A549 (cell line): Measurements from ENCODE around the gene OR4D10. TPM values are rescaled to one million over a fixed set of nuclear protein-coding genes. Genes with fewer than 3 reads are reported as not detected.
"Not testable (repeated sequence)": the region's sequence is repeated elsewhere in the genome, so short reads cannot be mapped to it uniquely, and the experiment has no call there.

Experiments
- ATAC-seq, 2 experiments: fragments of 200-7000 bp in 1 of 2; fragments of >200 bp in 1 of 2; cut with Nextera tagmentation in 1 of 2; cut with Tn5 transposase in 1 of 2; 3 replicates each; pipeline versions ENCODE4 v1.8.0 to v1.9.1; 2018 to 2020; ENCODE audit warnings: mild to moderate bottlenecking in 1 of 2, moderate library complexity in 1 of 2
- CTCF ChIA-PET: fragments of 300-600 bp; sonication (Branson Sonifier 250); formaldehyde crosslinking; extraction: SDS; loops from one replicate; lab custom pipeline; 2021; ENCODE audit warnings: antibody characterized with exemption, inconsistent platforms; lab: Yijun Ruan, JAX
- POLR2A ChIA-PET: fragments of 350-600 bp; formaldehyde crosslinking; extraction: SDS; loops from one replicate; lab custom pipeline; 2021; ENCODE audit warnings: antibody characterized with exemption, inconsistent platforms; lab: Yijun Ruan, JAX
- DNase-seq, 2 experiments: peaks; one replicate each; pipeline versions ENCODE4 v3.0.0 to v3.0.0-alpha.2; 2011 to 2016; ENCODE audit warnings: low read depth in 1 of 2, low spot score in 1 of 2
- FAIRE-seq: peaks from 2 replicates; lab custom pipeline; 2011; peaks lifted over from hg19 to GRCh38; lab: Jason Lieb, UNC
- H3K27ac ChIP-seq, 2 experiments: fragments of >200 bp; sonication (Bioruptor Twin); formaldehyde crosslinking; 3 replicates each; pipeline ENCODE4 v1.5.1; 2016 to 2017
- H3K4me1 ChIP-seq: fragments of >200 bp; sonication (Bioruptor Twin); formaldehyde crosslinking; 3 replicates; pipeline ENCODE4 v1.6.1; 2016
- H3K4me2 ChIP-seq: fragments of >200 bp; sonication (Bioruptor Twin); formaldehyde crosslinking; 3 replicates; pipeline ENCODE4 v1.6.1; 2016
- H3K4me3 ChIP-seq: fragments of >200 bp; sonication (Bioruptor Twin); formaldehyde crosslinking; 3 replicates; pipeline ENCODE4 v1.5.1; 2016
- H3K9me3 ChIP-seq: fragments of >200 bp; sonication (Bioruptor Twin); formaldehyde crosslinking; 3 replicates; pipeline ENCODE4 v1.6.1; 2016
- BHLHE40 ChIP-seq: IDR thresholded peaks from 2 replicates; pipeline ENCODE4 v1.6.1; 2012; ENCODE audit warnings: low read depth, low read length, inconsistent platforms
- CBX8 ChIP-seq: fragments of 200-600 bp; sonication (generic); IDR thresholded peaks from 2 replicates; pipeline ENCODE4 v1.6.1; 2016
- CEBPB ChIP-seq, 2 experiments: fragments of >200 bp in 1 of 2; sonication (Bioruptor Twin) in 1 of 2; formaldehyde crosslinking in 1 of 2; IDR thresholded peaks; 2 replicates each; pipeline ENCODE4 v1.6.1; 2012 to 2016
- CTCF ChIP-seq: fragments of >200 bp; sonication (Bioruptor Twin); formaldehyde crosslinking; IDR thresholded peaks from 3 replicates; pipeline ENCODE4 v1.5.1; 2016
- EHMT2 ChIP-seq: fragments of 200-600 bp; sonication (generic); IDR thresholded peaks from 2 replicates; pipeline ENCODE4 v1.6.1; 2016; ENCODE audit warnings: antibody characterized with exemption, low read depth, mild to moderate bottlenecking, moderate library complexity
- EP300 ChIP-seq, 2 experiments: fragments of >200 bp; sonication (Bioruptor Twin); formaldehyde crosslinking; IDR thresholded peaks; 2 replicates in 1 of 2; 3 replicates in 1 of 2; pipeline ENCODE4 v1.6.1; 2016 to 2017
- HDAC2 ChIP-seq: fragments of 200-600 bp; sonication (generic); IDR thresholded peaks from 2 replicates; pipeline ENCODE4 v1.6.1; 2016
- HEYL ChIP-seq: fragments of 250-450 bp; sonication (Bioruptor Pico); IDR thresholded peaks from 2 replicates; pipeline ENCODE4 v1.8.0; 2021; ENCODE audit warnings: mild to moderate bottlenecking, moderate library complexity
- HOXB5 ChIP-seq: fragments of 250-450 bp; sonication (Bioruptor Pico); IDR thresholded peaks from 2 replicates; pipeline ENCODE4 v1.5.0; 2020; ENCODE audit warnings: mild to moderate bottlenecking, moderate library complexity
- KDM1A ChIP-seq: fragments of 200-600 bp; sonication (generic); IDR thresholded peaks from 2 replicates; pipeline ENCODE4 v1.6.1; 2016; ENCODE audit warnings: low read depth, mild to moderate bottlenecking
- KDM5A ChIP-seq: fragments of 200-600 bp; sonication (generic); IDR thresholded peaks from 2 replicates; pipeline ENCODE4 v1.6.1; 2016; ENCODE audit warnings: antibody characterized with exemption, mild to moderate bottlenecking
- NFE2L2 ChIP-seq: fragments of 150-350 bp; conservative IDR thresholded peaks from 2 replicates; pipeline ENCODE4 v1.6.1; 2014; ENCODE audit warnings: low read length
- NPAS2 ChIP-seq: fragments of 250-450 bp; sonication (Bioruptor Pico); IDR thresholded peaks from 2 replicates; pipeline ENCODE4 v1.8.0; 2022; ENCODE audit warnings: mild to moderate bottlenecking, moderate library complexity, borderline replicate concordance
- NR3C1 ChIP-seq: fragments of >200 bp; sonication (Bioruptor Twin); formaldehyde crosslinking; IDR thresholded peaks from 3 replicates; pipeline ENCODE4 v1.6.1; 2017
- PHF8 ChIP-seq: fragments of 200-600 bp; sonication (generic); IDR thresholded peaks from 2 replicates; pipeline ENCODE4 v1.6.1; 2016; ENCODE audit warnings: low read depth, mild to moderate bottlenecking, antibody characterized with exemption, moderate library complexity, borderline replicate concordance
- POLR2A ChIP-seq: IDR thresholded peaks from 2 replicates; pipeline ENCODE4 v1.6.1; 2012; ENCODE audit warnings: mild to moderate bottlenecking, low read length
- POLR2AphosphoS2 ChIP-seq: conservative IDR thresholded peaks from 2 replicates; pipeline ENCODE4 v1.6.1; 2012; ENCODE audit warnings: low read length, improper control_type of control experiment, inconsistent platforms
- RAD21 ChIP-seq, 2 experiments: fragments of >200 bp in 1 of 2; sonication (Bioruptor Twin) in 1 of 2; formaldehyde crosslinking in 1 of 2; IDR thresholded peaks in 1 of 2; conservative IDR thresholded peaks in 1 of 2; 2 replicates in 1 of 2; 3 replicates in 1 of 2; pipeline ENCODE4 v1.6.1; 2012 to 2018; ENCODE audit warnings: inconsistent platforms in 1 of 2
- RARB ChIP-seq: fragments of 250-450 bp; sonication (Bioruptor Pico); IDR thresholded peaks from 2 replicates; pipeline ENCODE4 v1.8.0; 2021; ENCODE audit warnings: mild to moderate bottlenecking, moderate library complexity
- RNF2 ChIP-seq: fragments of 200-600 bp; sonication (generic); IDR thresholded peaks from 2 replicates; pipeline ENCODE4 v1.6.1; 2016; ENCODE audit warnings: low read depth, mild to moderate bottlenecking, antibody characterized with exemption, moderate library complexity, borderline replicate concordance
- SMC3 ChIP-seq: fragments of >200 bp; sonication (Bioruptor Twin); formaldehyde crosslinking; IDR thresholded peaks from 3 replicates; pipeline ENCODE4 v1.6.1; 2018; ENCODE audit warnings: inconsistent platforms
- TFCP2L1 ChIP-seq: fragments of 250-450 bp; sonication (Bioruptor Pico); IDR thresholded peaks from 2 replicates; pipeline ENCODE4 v1.5.0; 2021; ENCODE audit warnings: mild to moderate bottlenecking
- USF2 ChIP-seq: fragments of 450-650 bp; IDR thresholded peaks from 2 replicates; pipeline ENCODE4 v1.6.1; 2014; ENCODE audit warnings: antibody characterized with exemption
- ZC3H11A ChIP-seq: fragments of 450-650 bp; IDR thresholded peaks from 2 replicates; pipeline ENCODE4 v1.6.1; 2014; ENCODE audit warnings: antibody characterized with exemption, mild to moderate bottlenecking
- ZNF302 ChIP-seq: fragments of 250-450 bp; sonication (Bioruptor Pico); IDR thresholded peaks from 2 replicates; pipeline ENCODE4 v1.9.0; 2021; ENCODE audit warnings: inconsistent platforms, mild to moderate bottlenecking, moderate library complexity
- WGBS: methylation state at CpG from one replicate; pipeline ENCODE4 v1.1.6; 2017; ENCODE audit errors: missing lambda C conversion rate; 5-methylcytosine and 5-hydroxymethylcytosine counted together
- polyA plus RNA-seq, 4 experiments: library from polyadenylated mRNA; depleted of rRNA in 3 of 4; stranded (reverse); fragments of >200 nt; fragmentation: RNase III in 1 of 4; extraction: RNeasy Plus Mini Kit Qiagen cat#74134 plus additional on column Dnase treatment in 1 of 4; gene quantifications; 2 replicates in 3 of 4; 3 replicates in 1 of 4; pipeline ENCODE4 v1.2.3, GENCODE V29; 2011 to 2017

Gene OR4D10
- polyA plus RNA-seq, 2 of the 4 experiments (the other 2 are of a cell fraction): not detected

- POLR2A ChIA-PET: no interaction called here
- FAIRE-seq: no peak
- no peak for ATAC-seq
Measured at GRCh38 chr11:59437770-59438169, 35.3 kb upstream of the OR4D10 start.

GRCh38 chr11:59445624-59446023 lies 27.5 kb upstream of the OR4D10 start:
- FAIRE-seq, H3K9me3 ChIP-seq, H3K4me2 ChIP-seq, POLR2A ChIA-PET, DNase-seq, ATAC-seq, H3K4me3 ChIP-seq, H3K27ac ChIP-seq, CTCF ChIA-PET, H3K4me1 ChIP-seq: not testable (repeated sequence)
- WGBS: 3% methylated on average over 1 of the region's 1 CpG

More at GRCh38 chr11:59437770-59438169, 35.3 kb upstream of the OR4D10 start:
- CTCF ChIA-PET: interaction anchor here (0.6 to 2.1 kb wide), 2 partner anchors 102 to 266 kb away, joined by 3 to 9 read pairs; partner anchors contain the start of gene DTX4
- Histone ChIP-seq H3K4me2 (no peak overlapping the region), H3K9me3 (no peaks in the 10 kb centered on the region), H3K27ac (no peak overlapping the region)
- WGBS: 36% methylated on average over 7 of the region's 7 CpGs
- DNase-seq: no peak
- TF ChIP-seq KDM1A (no peak), HDAC2 (no peak), EP300 (IDR thresholded peaks at IDR 0.05) (no peak), PHF8 (no peak), HOXB5 (CRISPR knock-in tag) (no peak), CEBPB (IDR thresholded peaks at IDR 0.05) (no peak), RAD21 (conservative IDR thresholded peaks at IDR 0.05 in 1 of 2, IDR thresholded peaks at IDR 0.05 in 1 of 2) (no peak)
- TF ChIP-seq, all 56 proteins: peak for 0
- H3K4me3 ChIP-seq: no peak overlapping the region
- H3K4me1 ChIP-seq: no peaks in the 10 kb centered on the region

- ATAC-seq: no peak
- no peak for DNase-seq
Measured at GRCh38 chr11:59448484-59448883, 24.6 kb upstream of the OR4D10 start.

More at GRCh38 chr11:59448484-59448883, 24.6 kb upstream of the OR4D10 start:
- H3K9me3 ChIP-seq: no peaks in the 10 kb centered on the region
- TF ChIP-seq ZNF302 (CRISPR knock-in tag): no peak
- TF ChIP-seq SMC3: no peak
- no peak for TF ChIP-seq EHMT2
- TF ChIP-seq USF2: no peak
- no peak for TF ChIP-seq KDM5A
- no peak for TF ChIP-seq CTCF
- TF ChIP-seq RNF2: no peak
- no peak for TF ChIP-seq BHLHE40
- TF ChIP-seq CBX8: no peak
- no peak for TF ChIP-seq TFCP2L1
- no peak for TF ChIP-seq POLR2AphosphoS2
- no peak for TF ChIP-seq RARB
- no peak for TF ChIP-seq ZC3H11A
- TF ChIP-seq HEYL (CRISPR knock-in tag): no peak
- TF ChIP-seq NPAS2 (CRISPR knock-in tag): no peak
- no peak for TF ChIP-seq NFE2L2
- no peak for TF ChIP-seq NR3C1
- no peak for TF ChIP-seq POLR2A
- TF ChIP-seq HDAC2: no peak
- TF ChIP-seq, all 56 proteins: peak for 0
- Histone ChIP-seq H3K4me1 (no peaks in the 10 kb centered on the region), H3K4me3 (no peak overlapping the region), H3K4me2 (no peak overlapping the region), H3K27ac (no peak overlapping the region)
- 3% methylated on average over 2 of the region's 2 CpGs for WGBS
- POLR2A ChIA-PET: no interaction called here
- CTCF ChIA-PET: no interaction called here
- FAIRE-seq: no peak
